H9 (cell line): Measurements from ENCODE around the gene SAFB. TPM values are rescaled to one million over a fixed set of nuclear protein-coding genes. Genes with fewer than 3 reads are reported as not detected.

ENCODE experiments used
- DNase-seq: peaks from one replicate; pipeline ENCODE4 v3.0.0-alpha.2; 2017
- H2AFZ ChIP-seq: one replicate; pipeline ENCODE4 v1.6.1; 2013; ENCODE audit warnings: mild to moderate bottlenecking, low read length, control low read depth, moderate library complexity
- H2AK5ac ChIP-seq: 2 replicates; pipeline ENCODE4 v1.6.1; 2013; ENCODE audit warnings: low read length, control low read depth, mixed read lengths; ENCODE audit not compliant: insufficient read length
- H2BK120ac ChIP-seq: one replicate; pipeline ENCODE4 v1.6.1; 2013; ENCODE audit warnings: low read depth, mild to moderate bottlenecking, low read length, control low read depth, inconsistent platforms; ENCODE audit not compliant: poor library complexity, severe bottlenecking
- H2BK12ac ChIP-seq: 2 replicates; pipeline ENCODE4 v1.6.1; 2013; ENCODE audit warnings: low read length, control low read depth, mixed read lengths, low read depth; ENCODE audit not compliant: insufficient read length
- H2BK15ac ChIP-seq: 2 replicates; pipeline ENCODE4 v1.6.1; 2013; ENCODE audit warnings: low read depth, low read length, control low read depth
- H2BK20ac ChIP-seq: one replicate; pipeline ENCODE4 v1.6.1; 2013; ENCODE audit warnings: low read depth, mild to moderate bottlenecking, low read length, control low read depth, inconsistent platforms; ENCODE audit not compliant: poor library complexity, severe bottlenecking
- H2BK5ac ChIP-seq: 2 replicates; pipeline ENCODE4 v1.6.1; 2013; ENCODE audit warnings: low read length, control low read depth, mixed read lengths; ENCODE audit not compliant: insufficient read length
- H3K14ac ChIP-seq: 2 replicates; pipeline ENCODE4 v1.6.1; 2013; ENCODE audit warnings: low read length, control low read depth; ENCODE audit not compliant: insufficient read depth
- H3K18ac ChIP-seq: 2 replicates; pipeline ENCODE4 v1.6.1; 2013; ENCODE audit warnings: low read depth, mild to moderate bottlenecking, mixed read lengths, low read length, control low read depth; ENCODE audit not compliant: insufficient read length
- H3K23ac ChIP-seq: 2 replicates; pipeline ENCODE4 v1.6.1; 2013; ENCODE audit warnings: low read length, control low read depth, mixed read lengths, low read depth; ENCODE audit not compliant: insufficient read length
- H3K23me2 ChIP-seq: 2 replicates; pipeline ENCODE4 v1.6.1; 2013; ENCODE audit warnings: low read depth, mild to moderate bottlenecking, mixed read lengths, low read length, control low read depth; ENCODE audit not compliant: insufficient read length, poor library complexity, severe bottlenecking
- H3K27ac ChIP-seq: 2 replicates; pipeline ENCODE4 v1.5.1; 2013; ENCODE audit warnings: low read length, control low read depth, mixed read lengths, low read depth; ENCODE audit not compliant: insufficient read length
- H3K27me3 ChIP-seq: 2 replicates; pipeline ENCODE4 v1.6.1; 2013; ENCODE audit warnings: low read length, control low read depth, inconsistent platforms; ENCODE audit not compliant: insufficient read depth
- H3K4ac ChIP-seq: 2 replicates; pipeline ENCODE4 v1.6.1; 2013; ENCODE audit warnings: low read depth, mild to moderate bottlenecking, control low read depth, inconsistent platforms, low read length, moderate library complexity
- H3K4me1 ChIP-seq: 2 replicates; pipeline ENCODE4 v1.6.1; 2013; ENCODE audit warnings: low read length, control low read depth, inconsistent platforms; ENCODE audit not compliant: insufficient read depth
- H3K4me2 ChIP-seq: 2 replicates; pipeline ENCODE4 v1.6.1; 2013; ENCODE audit warnings: low read length, control low read depth, mixed read lengths; ENCODE audit not compliant: insufficient read length, insufficient read depth
- H3K56ac ChIP-seq: 2 replicates; pipeline ENCODE4 v1.6.1; 2013; ENCODE audit warnings: low read depth, mild to moderate bottlenecking, mixed read lengths, low read length, control low read depth; ENCODE audit not compliant: insufficient read length
- H3K79me1 ChIP-seq: 2 replicates; pipeline ENCODE4 v1.6.1; 2013; ENCODE audit warnings: low read depth, mild to moderate bottlenecking, moderate library complexity, low read length, control low read depth, inconsistent platforms; ENCODE audit not compliant: insufficient read depth, poor library complexity, severe bottlenecking
- H3K79me2 ChIP-seq: 2 replicates; pipeline ENCODE4 v1.6.1; 2013; ENCODE audit warnings: low read length, control low read depth, inconsistent platforms; ENCODE audit not compliant: insufficient read depth
- H3K9ac ChIP-seq: 2 replicates; pipeline ENCODE4 v1.6.1; 2013; ENCODE audit warnings: low read length, control low read depth, mixed read lengths; ENCODE audit not compliant: insufficient read length; ENCODE audit errors: extremely low read depth
- H3K9me3 ChIP-seq: one replicate; pipeline ENCODE4 v1.6.1; 2013; ENCODE audit warnings: low read depth, low read length, inconsistent platforms; ENCODE audit not compliant: control insufficient read depth
- H3T11ph ChIP-seq: one replicate; pipeline ENCODE4 v1.6.1; 2013; ENCODE audit warnings: mild to moderate bottlenecking, low read length, control low read depth, inconsistent platforms
- H4K20me1 ChIP-seq: one replicate; pipeline ENCODE4 v1.6.1; 2013; ENCODE audit not compliant: control insufficient read depth, insufficient read length, insufficient read depth
- H4K5ac ChIP-seq: 2 replicates; pipeline ENCODE4 v1.6.1; 2013; ENCODE audit warnings: low read depth, mild to moderate bottlenecking, mixed read lengths, low read length, control low read depth; ENCODE audit not compliant: insufficient read length
- H4K8ac ChIP-seq: replicated peaks from 2 replicates; pipeline ENCODE4 v1.6.1; 2013; ENCODE audit warnings: low read length, control low read depth, mixed read lengths, low read depth; ENCODE audit not compliant: insufficient read length
- H4K91ac ChIP-seq: 2 replicates; pipeline ENCODE4 v1.6.1; 2013; ENCODE audit warnings: low read depth, mild to moderate bottlenecking, moderate library complexity, mixed read lengths, low read length, control low read depth; ENCODE audit not compliant: insufficient read length
- H3K27ac Mint-ChIP-seq, 3 experiments: 2 replicates in 2 of 3; 3 replicates in 1 of 3; pipeline ENCODE4 v1.8.0; 2020 to 2021; ENCODE audit warnings: mixed read lengths in 3 of 3, mild to moderate bottlenecking in 1 of 3, moderate library complexity in 1 of 3
- H3K27me3 Mint-ChIP-seq: 2 replicates; pipeline ENCODE4 v1.8.0; 2021; ENCODE audit warnings: low read depth, mild to moderate bottlenecking, moderate library complexity, mixed read lengths
- H3K36me3 Mint-ChIP-seq, 3 experiments: 2 replicates in 2 of 3; 3 replicates in 1 of 3; pipeline ENCODE4 v1.8.0; 2020 to 2021; ENCODE audit warnings: low read depth in 3 of 3, mixed read lengths in 3 of 3; ENCODE audit not compliant: insufficient read depth in 1 of 3
- H3K4me1 Mint-ChIP-seq, 2 experiments: 2 replicates each; pipeline ENCODE4 v1.8.0; 2020; ENCODE audit warnings: mixed read lengths in 2 of 2
- H3K4me3 Mint-ChIP-seq, 2 experiments: 2 replicates in 1 of 2; 3 replicates in 1 of 2; pipeline ENCODE4 v1.8.0; 2020 to 2021; ENCODE audit warnings: mild to moderate bottlenecking in 2 of 2, mixed read lengths in 2 of 2, moderate library complexity in 1 of 2
- H3K9me3 Mint-ChIP-seq, 2 experiments: 2 replicates in 1 of 2; 3 replicates in 1 of 2; pipeline ENCODE4 v1.8.0; 2020; ENCODE audit warnings: mild to moderate bottlenecking in 2 of 2, mixed read lengths in 2 of 2, moderate library complexity in 1 of 2
- CTCF ChIP-seq: fragments of 200-600 bp; sonication (generic); conservative IDR thresholded peaks from 3 replicates; pipeline ENCODE4 v1.8.0; 2021; ENCODE audit warnings: antibody characterized with exemption, mild to moderate bottlenecking
- WGBS: extraction: QIAGEN DNeasy Blood & Tissue Kit; methylation state at CpG from one replicate; pipeline ENCODE4 v1.1.7; 2013; ENCODE audit warnings: missing lambda C conversion rate, low lambda C conversion rate, mixed read lengths; ENCODE audit not compliant: insufficient read length; ENCODE audit errors: extremely low coverage; 5-methylcytosine and 5-hydroxymethylcytosine counted together
- total RNA-seq: library from RNA; stranded (reverse); gene quantifications from 2 replicates; pipeline ENCODE4 v1.2.1, GENCODE V29; 2021

SAFB gene
- total RNA-seq, 1 experiment from 2014 or later, result 110 TPM

GRCh38 chr19:5590151-5590864 lies 32.6 kb upstream of the SAFB start:
- Histone ChIP-seq H3K18ac (no peak overlapping the region), H2AFZ (no peak overlapping the region), H2BK15ac (no peak overlapping the region), H3K9ac (no peak overlapping the region), H3K4ac (no peak overlapping the region), H4K5ac (no peak overlapping the region), H3K27me3 (no peaks in the 10 kb centered on the region), H3K56ac (no peak overlapping the region), H3K4me2 (no peak overlapping the region), H4K8ac (no peak overlapping the region), H2AK5ac (no peak overlapping the region), H3K79me2 (no peaks in the 10 kb centered on the region), H3K4me1 (no peaks in the 10 kb centered on the region; the same call in 1 of the 2 replicates), H3K14ac (no peak overlapping the region), H3K23ac (no peak overlapping the region), H4K91ac (no peak overlapping the region), H3T11ph (no peak overlapping the region), H3K9me3 (no peaks in the 10 kb centered on the region), H4K20me1 (no peaks in the 10 kb centered on the region), H2BK20ac (no peak overlapping the region), H3K23me2 (peaks cover 5% of the 10 kb centered on the region), H2BK12ac (no peak overlapping the region), H3K27ac (no peak overlapping the region), H2BK120ac (no peak overlapping the region), H3K79me1 (no peaks in the 10 kb centered on the region), H2BK5ac (no peak overlapping the region)
- Mint-ChIP-seq H3K27me3 (no peaks in the 10 kb centered on the region), H3K4me1 (peaks cover 15 to 20% of the 10 kb centered on the region in 2 experiments), H3K27ac (no peak overlapping the region; a peak in 1 of 7 replicates), H3K36me3 (peaks cover 38 to 78% (median 72%) of the 10 kb centered on the region in 3 experiments), H3K9me3 (no peaks in the 10 kb centered on the region; a peak in 1 of 5 replicates), H3K4me3 (no peak overlapping the region)
- WGBS, result no CpG with 5 or more reads among the region's 22 CpGs
- TF ChIP-seq CTCF, result no peak
- no peak for DNase-seq
